Activated naive CD4-positive, alpha-beta T cell treated with anti-CD3 and anti-CD28 coated beads for 36 hours (primary cell): ENCODE measurements around the gene TRAF2. TPM values are rescaled to one million over a fixed set of nuclear protein-coding genes. Genes with fewer than 3 reads are reported as not detected.

ENCODE experiments used
- CTCF ChIA-PET: fragments of 350-600 bp; sonication (Branson Sonifier 250); formaldehyde crosslinking; loops from one replicate; lab custom pipeline; 2021; ENCODE audit warnings: antibody characterized with exemption; lab: Charles Lee
- DNase-seq: peaks from one replicate; pipeline ENCODE4 v3.0.0-alpha.2; 2020
- H3K27ac Mint-ChIP-seq: one replicate; pipeline ENCODE4 v1.8.0; 2021; ENCODE audit warnings: mild to moderate bottlenecking, mixed read lengths
- H3K27me3 Mint-ChIP-seq: one replicate; pipeline ENCODE4 v1.8.0; 2021; ENCODE audit warnings: low read depth, mixed read lengths
- H3K36me3 Mint-ChIP-seq: one replicate; pipeline ENCODE4 v1.8.0; 2021; ENCODE audit warnings: low read depth, mixed read lengths
- H3K4me1 Mint-ChIP-seq: one replicate; pipeline ENCODE4 v1.8.0; 2021; ENCODE audit warnings: low read depth, mixed read lengths
- H3K4me3 Mint-ChIP-seq: one replicate; pipeline ENCODE4 v1.8.0; 2021; ENCODE audit warnings: mild to moderate bottlenecking, moderate library complexity, mixed read lengths
- H3K9me3 Mint-ChIP-seq: one replicate; pipeline ENCODE4 v1.8.0; 2021; ENCODE audit warnings: mixed read lengths
- intact Hi-C: fragments of 100-400 bp; cut with micrococcal nuclease; formaldehyde crosslinking; loops from one replicate; pipeline ENCODE4 v1.15.1; 2023
- total RNA-seq, 2 experiments: library from RNA; stranded (reverse); gene quantifications; one replicate each; pipeline ENCODE4 v1.2.3, GENCODE V29; 2021

The TRAF2 gene
- total RNA-seq, 2 experiments from 2014 or later: 39.7 to 41.8 TPM

- intact Hi-C loops: no loop called here
- CTCF ChIA-PET: no interaction called here
- no peak for DNase-seq
- H3K27me3 Mint-ChIP-seq: no peaks in the 10 kb centered on the region
- H3K4me3 Mint-ChIP-seq: no peak overlapping the region
- H3K4me1 Mint-ChIP-seq: peaks cover 9% of the 10 kb centered on the region
- no peak overlapping the region for H3K27ac Mint-ChIP-seq
- H3K9me3 Mint-ChIP-seq: no peaks in the 10 kb centered on the region
- peaks cover 26% of the 10 kb centered on the region for H3K36me3 Mint-ChIP-seq
Measured at GRCh38 chr9:136941231-136942111, 55.2 kb downstream of the TRAF2 start.

DNA sequence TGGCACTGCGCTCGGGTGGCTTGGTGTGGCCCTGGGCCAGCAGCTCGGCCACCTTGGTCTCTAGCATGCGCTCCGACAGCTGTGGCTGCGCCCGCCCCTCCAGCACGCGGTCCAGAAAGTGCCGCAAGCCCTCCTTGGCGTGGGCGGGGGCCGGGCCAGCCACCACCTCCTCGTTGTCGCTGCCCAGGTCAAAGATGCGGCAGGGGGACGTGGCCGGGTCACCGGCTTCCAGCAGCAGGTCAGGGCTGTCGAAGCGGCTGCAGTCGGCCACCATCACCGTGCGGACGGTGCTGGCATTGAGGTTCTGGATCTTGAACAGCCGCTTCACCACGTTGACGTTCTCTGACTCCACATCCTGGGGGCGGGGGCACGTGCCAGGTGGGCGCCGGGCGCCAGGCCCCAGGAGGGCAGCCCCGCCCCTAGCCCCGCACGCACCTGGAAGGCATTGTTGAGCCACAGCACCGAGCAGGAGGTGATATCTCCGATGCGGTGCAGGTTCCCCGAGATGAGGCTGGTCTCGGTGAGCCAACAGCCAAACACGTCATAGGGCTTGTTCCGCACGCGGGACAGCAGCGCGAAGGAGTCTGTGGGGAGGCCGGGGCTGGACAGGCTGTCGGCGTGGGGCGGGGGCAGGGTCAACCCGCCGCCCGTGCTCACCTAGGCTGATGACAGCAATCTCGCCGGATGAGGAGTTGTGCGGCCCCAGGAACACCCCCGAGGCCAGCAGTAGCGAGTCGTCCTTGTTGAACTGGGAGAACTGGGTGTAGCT is 56.0 kb downstream of the TRAF2 start:
- H3K36me3 Mint-ChIP-seq: peaks cover 20% of the 10 kb centered on the region
- intact Hi-C loops: no loop called here

GRCh38 chr9:136942881-136943230 is 56.5 kb downstream of the TRAF2 start:
- Mint-ChIP-seq H3K36me3 (peaks cover 20% of the 10 kb centered on the region), H3K27ac (no peak overlapping the region), H3K4me1 (peaks cover 9% of the 10 kb centered on the region), H3K4me3 (peak overlapping the region; percentile 59), H3K27me3 (no peaks in the 10 kb centered on the region), H3K9me3 (no peaks in the 10 kb centered on the region)
- no peak for DNase-seq
- intact Hi-C loops: loop anchor here (1.0 kb wide), 1 partner anchor 41 kb away; no protein-coding TSS in a partner anchor
- CTCF ChIA-PET: no interaction called here

More for the DNA sequence above, 56.0 kb downstream of the TRAF2 start:
- H3K4me1 Mint-ChIP-seq: peaks cover 9% of the 10 kb centered on the region
- H3K9me3 Mint-ChIP-seq: no peaks in the 10 kb centered on the region
- H3K4me3 Mint-ChIP-seq: peak overlapping the region; percentile 59
- CTCF ChIA-PET: no interaction called here
- no peak overlapping the region for H3K27ac Mint-ChIP-seq
- H3K27me3 Mint-ChIP-seq: no peaks in the 10 kb centered on the region
- no peak for DNase-seq

DNA sequence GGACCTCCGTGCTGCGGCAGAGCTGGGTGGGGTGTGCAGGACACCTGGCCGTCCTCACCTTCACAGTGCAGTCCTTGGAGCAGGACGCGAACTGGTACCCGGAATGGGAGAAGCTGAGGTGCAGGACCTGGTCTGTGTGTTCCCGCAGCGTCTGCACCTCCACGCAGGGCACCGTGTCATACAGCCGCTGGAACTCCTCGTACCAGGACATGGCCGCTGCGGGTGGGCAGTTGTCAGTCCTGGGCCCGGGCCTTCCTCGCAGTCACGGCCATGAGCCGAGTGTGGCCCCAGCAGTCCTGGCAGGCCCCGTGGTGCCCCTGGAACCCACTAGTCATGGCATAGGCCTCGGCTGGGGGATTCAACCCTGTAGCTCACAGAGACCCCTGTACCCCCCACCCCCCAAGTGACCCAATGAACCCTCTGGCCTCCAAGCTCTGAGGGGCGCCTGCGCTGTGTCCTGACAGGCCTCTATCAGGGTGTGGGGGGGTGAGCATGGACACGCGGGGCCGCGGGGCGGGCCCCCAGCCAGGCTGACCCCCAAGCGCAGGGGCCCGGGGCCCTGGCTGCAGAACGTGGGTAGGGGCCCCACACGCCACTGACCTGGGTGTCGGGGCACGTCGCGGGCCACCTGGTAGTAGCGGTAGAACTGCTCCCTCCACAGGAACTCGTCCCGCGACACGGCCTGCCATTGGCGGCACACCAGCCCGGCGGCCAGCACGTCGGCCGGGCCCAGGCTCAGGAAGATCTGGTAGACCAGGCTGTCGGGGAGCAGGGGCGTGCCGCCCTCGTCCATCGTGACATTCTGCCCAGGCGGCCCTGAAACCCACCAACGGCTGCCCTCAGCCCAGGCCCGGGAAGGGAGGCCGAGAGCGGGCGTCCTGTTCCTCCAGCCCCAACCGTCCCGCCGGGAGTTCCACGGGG is 57.2 kb downstream of the TRAF2 start:
- no peaks in the 10 kb centered on the region for H3K9me3 Mint-ChIP-seq
- H3K27me3 Mint-ChIP-seq: no peaks in the 10 kb centered on the region
- H3K36me3 Mint-ChIP-seq: peaks cover 18% of the 10 kb centered on the region
- intact Hi-C loops: loop anchor here (1.0 to 2.0 kb wide), 5 partner anchors 41 to 153 kb away; partner anchors contain the start of genes AJM1, MAN1B1 and TMEM141
- peak; percentile 57 for DNase-seq
- peak overlapping the region; percentile 74 for H3K27ac Mint-ChIP-seq
- CTCF ChIA-PET: interaction anchor here (0.9 kb wide), 1 partner anchor 56 kb away, joined by 3 read pairs; no protein-coding TSS in a partner anchor
- peaks cover 9% of the 10 kb centered on the region for H3K4me1 Mint-ChIP-seq
- H3K4me3 Mint-ChIP-seq: peak overlapping the region; percentile 77

DNA sequence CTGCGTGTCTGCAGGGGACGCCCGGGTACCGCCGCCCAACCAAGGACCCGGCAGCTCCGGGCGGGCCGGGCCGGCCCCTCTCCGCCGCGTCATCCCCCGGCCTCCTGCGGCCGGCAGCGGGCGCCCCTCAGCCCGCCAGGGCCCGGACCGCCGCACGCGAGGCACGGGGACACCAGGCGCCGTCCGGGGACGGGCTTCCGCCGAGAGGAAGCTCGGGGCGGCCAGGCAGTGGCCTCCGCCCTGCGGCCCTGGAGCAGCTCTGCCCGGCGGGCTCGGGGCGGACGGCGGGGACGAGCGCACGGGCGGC is 57.8 kb downstream of the TRAF2 start:
- peaks cover 14% of the 10 kb centered on the region for H3K36me3 Mint-ChIP-seq
- DNase-seq: no peak
- H3K4me1 Mint-ChIP-seq: peaks cover 9% of the 10 kb centered on the region
- peak overlapping the region; percentile 74 for H3K27ac Mint-ChIP-seq
- no peaks in the 10 kb centered on the region for H3K9me3 Mint-ChIP-seq
- no peaks in the 10 kb centered on the region for H3K27me3 Mint-ChIP-seq
- H3K4me3 Mint-ChIP-seq: peak overlapping the region; percentile 77
- intact Hi-C loops: loop anchor here (1.0 to 2.0 kb wide), 4 partner anchors 62 to 153 kb away; partner anchors contain the start of genes AJM1, MAN1B1 and TMEM141
- CTCF ChIA-PET: interaction anchor here (0.8 to 0.9 kb wide), 2 partner anchors 57 to 101 kb away, joined by 3 read pairs; no protein-coding TSS in a partner anchor

DNA sequence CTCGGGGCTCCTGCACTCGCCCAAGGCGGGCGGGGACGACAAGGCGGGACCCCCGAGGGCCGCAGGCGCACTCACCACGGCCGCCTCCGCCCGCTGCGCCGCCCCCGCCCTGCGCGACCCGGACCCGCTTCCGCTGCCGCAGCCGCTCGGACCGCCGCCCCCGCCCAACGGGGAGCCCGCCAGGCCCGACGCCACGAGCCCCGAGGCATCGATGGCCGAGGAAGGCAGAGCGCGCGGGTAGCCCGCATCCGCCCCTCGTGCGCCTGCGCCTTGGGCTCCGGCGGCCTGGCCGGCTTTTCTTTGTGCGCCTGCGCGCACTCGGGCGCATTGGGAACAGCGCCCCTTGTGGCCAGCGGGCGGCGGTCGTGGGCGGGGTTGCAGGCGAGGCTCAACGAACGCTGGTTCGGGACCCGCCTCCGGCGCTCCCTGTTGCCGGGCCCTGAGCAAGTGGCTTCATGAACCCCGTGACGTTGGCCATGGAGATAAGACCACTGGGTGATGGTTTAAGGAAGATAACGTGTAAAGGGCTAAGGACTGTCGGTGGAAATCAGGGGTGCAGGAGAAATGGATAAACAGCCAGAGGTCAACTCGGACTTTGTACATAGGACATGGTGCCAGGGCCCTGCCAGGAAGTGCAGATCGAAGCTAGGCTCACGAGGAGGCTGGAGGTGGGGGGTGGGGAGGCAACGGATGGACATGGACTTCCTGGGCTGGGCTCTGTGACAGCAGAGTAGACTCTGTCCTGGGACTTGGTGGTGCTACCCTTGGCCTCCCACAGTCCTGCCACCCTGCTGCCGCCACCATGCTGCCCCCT is 58.4 kb downstream of the TRAF2 start, which contains the start of the genes C8G and FBXW5:
Gene C8G (plus strand): TSS at position 725 of the 814 bp plus-strand sequence. CDS start 78 bp downstream, at position 803.
Gene FBXW5 (minus strand): TSS at position 220 of the 814 bp plus-strand sequence. CDS start 655 bp downstream, outside the sequence.
- peak within 1 kb of the TSS; percentile 77 for H3K4me3 Mint-ChIP-seq

GRCh38 chr9:136945333-136946227 is 59.3 kb downstream of the TRAF2 start:
- H3K27me3 Mint-ChIP-seq: no peaks in the 10 kb centered on the region
- H3K9me3 Mint-ChIP-seq: no peaks in the 10 kb centered on the region
- H3K27ac Mint-ChIP-seq: no peak overlapping the region
- H3K4me3 Mint-ChIP-seq: no peak overlapping the region
- CTCF ChIA-PET: interaction anchor here (0.6 to 1.1 kb wide), 2 partner anchors 48 to 89 kb away, joined by 3 to 4 read pairs; no protein-coding TSS in a partner anchor
- peaks cover 9% of the 10 kb centered on the region for H3K4me1 Mint-ChIP-seq
- intact Hi-C loops: loop anchor here (2.0 kb wide), 1 partner anchor 155 kb away; the partner anchor contains the start of gene TMEM141
- no peak for DNase-seq
- H3K36me3 Mint-ChIP-seq: peaks cover 11% of the 10 kb centered on the region

More for the DNA sequence above, 58.4 kb downstream of the TRAF2 start, which contains the start of the genes C8G and FBXW5:
- CTCF ChIA-PET: interaction anchor here (0.6 to 1.1 kb wide), 4 partner anchors 49 to 101 kb away, joined by 3 to 4 read pairs (median 3); no protein-coding TSS in a partner anchor
- H3K36me3 Mint-ChIP-seq: peaks cover 11% of the 10 kb centered on the region
- H3K27me3 Mint-ChIP-seq: no peaks in the 10 kb centered on the region
- intact Hi-C loops: loop anchor here (1.0 to 2.0 kb wide), 4 partner anchors 62 to 154 kb away; partner anchors contain the start of genes AJM1, MAN1B1 and TMEM141
- H3K4me1 Mint-ChIP-seq: peaks cover 9% of the 10 kb centered on the region
- peak within 1 kb of the TSS; percentile 81 for H3K27ac Mint-ChIP-seq
- peak; percentile 94 for DNase-seq
- H3K9me3 Mint-ChIP-seq: no peaks in the 10 kb centered on the region

DNA sequence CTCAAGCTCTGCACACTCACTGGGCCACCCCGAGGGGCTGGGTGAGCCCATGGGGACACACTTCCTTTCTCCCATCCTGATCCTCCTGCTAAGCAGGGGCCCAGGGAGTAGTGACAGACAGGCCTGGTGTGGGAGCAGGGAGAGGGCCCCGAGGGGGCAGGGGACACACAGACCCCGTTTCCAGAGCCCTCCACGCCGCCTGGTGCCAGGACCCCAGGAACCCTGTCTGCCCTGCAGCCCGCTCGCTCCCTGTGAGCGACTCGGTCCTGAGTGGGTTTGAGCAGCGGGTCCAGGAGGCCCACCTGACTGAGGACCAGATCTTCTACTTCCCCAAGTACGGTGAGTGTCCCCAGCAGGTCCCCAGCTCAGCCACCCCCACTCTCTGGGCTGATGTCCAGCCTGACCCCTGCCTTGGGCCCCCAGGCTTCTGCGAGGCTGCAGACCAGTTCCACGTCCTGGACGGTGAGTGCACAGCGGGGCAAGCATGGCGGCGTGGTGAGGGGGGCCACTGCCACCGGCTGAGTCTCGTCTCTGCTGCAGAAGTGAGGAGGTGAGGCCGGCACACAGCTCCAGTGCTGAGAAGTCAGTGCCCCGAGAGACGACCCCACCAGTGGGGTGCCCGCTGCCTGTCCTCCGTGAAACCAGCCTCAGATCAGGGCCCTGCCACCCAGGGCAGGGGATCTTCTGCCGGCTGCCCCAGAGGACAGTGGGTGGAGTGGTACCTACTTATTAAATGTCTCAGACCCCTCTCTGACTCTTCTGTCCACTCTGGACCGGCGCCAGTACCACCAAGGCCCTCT is 60.1 kb downstream of the TRAF2 start:
- Mint-ChIP-seq H3K9me3 (no peaks in the 10 kb centered on the region), H3K27ac (no peak overlapping the region), H3K4me1 (peaks cover 9% of the 10 kb centered on the region), H3K36me3 (peaks cover 9% of the 10 kb centered on the region), H3K27me3 (no peaks in the 10 kb centered on the region), H3K4me3 (no peak overlapping the region)
- intact Hi-C loops: no loop called here
- no peak for DNase-seq
- CTCF ChIA-PET: interaction anchor here (1.1 to 2.7 kb wide), 2 partner anchors 89 kb away, joined by 4 to 30 read pairs; no protein-coding TSS in a partner anchor

DNA sequence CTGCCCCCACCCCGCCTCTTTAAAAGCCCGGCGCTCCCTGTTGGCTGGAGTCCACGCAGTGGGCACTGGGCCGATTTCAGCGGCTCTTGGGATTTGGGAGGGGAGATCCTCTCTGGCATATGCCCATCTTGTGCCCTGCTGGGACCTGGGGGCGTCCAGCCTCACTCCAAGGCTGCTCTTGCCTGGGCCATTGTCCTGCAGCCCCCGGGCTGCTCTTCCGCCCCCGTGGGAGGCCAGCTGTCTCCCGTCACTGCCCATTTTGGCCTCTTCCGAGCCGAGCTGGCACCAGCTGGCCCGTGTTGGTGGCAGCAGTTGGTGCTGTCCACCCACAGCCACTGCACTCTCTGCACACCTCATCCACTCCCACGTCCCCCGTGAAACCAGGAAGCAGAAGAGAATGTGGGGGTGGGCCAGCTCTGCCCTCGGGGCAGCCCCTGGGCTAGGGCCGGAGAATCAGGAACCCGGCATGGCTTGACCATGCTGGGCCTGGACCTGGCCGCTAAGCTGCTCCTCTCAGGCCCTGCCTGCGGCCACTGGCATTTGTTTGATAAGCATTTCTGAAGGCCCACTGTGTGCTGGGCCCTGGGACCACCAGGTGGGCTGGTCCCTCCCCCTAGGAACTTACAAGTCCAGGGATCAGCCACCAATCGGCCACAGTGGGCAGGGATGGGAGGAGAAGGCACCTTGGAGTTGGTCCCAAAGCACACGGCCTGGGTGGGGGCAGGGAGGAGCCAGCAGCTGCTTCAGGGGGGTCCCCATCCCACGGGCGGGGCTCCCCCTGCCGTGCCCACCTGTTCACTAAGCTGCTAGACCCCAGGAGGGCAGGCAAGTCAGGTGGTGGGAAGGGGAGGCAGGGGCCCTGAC is 60.9 kb downstream of the TRAF2 start:
- intact Hi-C loops: no loop called here
- Mint-ChIP-seq H3K27ac (no peak overlapping the region), H3K9me3 (no peaks in the 10 kb centered on the region), H3K36me3 (peaks cover 5% of the 10 kb centered on the region), H3K4me1 (peaks cover 7% of the 10 kb centered on the region), H3K27me3 (no peaks in the 10 kb centered on the region), H3K4me3 (no peak overlapping the region)
- CTCF ChIA-PET: interaction anchor here (1.0 to 2.7 kb wide), 9 partner anchors 19 to 128 kb away, joined by 3 to 30 read pairs (median 4); partner anchors contain the start of gene AJM1
- no peak for DNase-seq
